HT1080 (cell line): Measurements from ENCODE around the gene PPP1R3D. TPM values are rescaled to one million over a fixed set of nuclear protein-coding genes. Genes with fewer than 3 reads are reported as not detected.
"Not testable (repeated sequence)": the region's sequence is repeated elsewhere in the genome, so short reads cannot be mapped to it uniquely, and the experiment has no call there.

Experiments
- DNase-seq: peaks from one replicate; pipeline ENCODE4 v3.0.0-alpha.2; 2015; ENCODE audit warnings: low read depth
- polyA plus RNA-seq, 2 experiments: library from polyadenylated mRNA; depleted of rRNA; stranded (reverse); fragments of >200 nt; gene quantifications; 2 replicates each; pipeline ENCODE4 v1.2.3, GENCODE V29; 2015
- total RNA-seq: library from RNA; depleted of rRNA; stranded (reverse); fragments of >200 nt; shearing (Covaris generic); gene quantifications from 2 replicates; pipeline ENCODE4 v1.2.3, GENCODE V29; 2014; rRNA removed

Gene PPP1R3D, protein sequence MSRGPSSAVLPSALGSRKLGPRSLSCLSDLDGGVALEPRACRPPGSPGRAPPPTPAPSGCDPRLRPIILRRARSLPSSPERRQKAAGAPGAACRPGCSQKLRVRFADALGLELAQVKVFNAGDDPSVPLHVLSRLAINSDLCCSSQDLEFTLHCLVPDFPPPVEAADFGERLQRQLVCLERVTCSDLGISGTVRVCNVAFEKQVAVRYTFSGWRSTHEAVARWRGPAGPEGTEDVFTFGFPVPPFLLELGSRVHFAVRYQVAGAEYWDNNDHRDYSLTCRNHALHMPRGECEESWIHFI
- total RNA-seq = 2.5 and 3.9 TPM in 2 replicates
- polyA plus RNA-seq (2015; cell fraction: cytosol; rRNA removed) = 2.6 and 3.5 TPM in 2 replicates
- polyA plus RNA-seq (2015; cell fraction: nucleus; rRNA removed) = 4.5 and 4.6 TPM in 2 replicates

DNA sequence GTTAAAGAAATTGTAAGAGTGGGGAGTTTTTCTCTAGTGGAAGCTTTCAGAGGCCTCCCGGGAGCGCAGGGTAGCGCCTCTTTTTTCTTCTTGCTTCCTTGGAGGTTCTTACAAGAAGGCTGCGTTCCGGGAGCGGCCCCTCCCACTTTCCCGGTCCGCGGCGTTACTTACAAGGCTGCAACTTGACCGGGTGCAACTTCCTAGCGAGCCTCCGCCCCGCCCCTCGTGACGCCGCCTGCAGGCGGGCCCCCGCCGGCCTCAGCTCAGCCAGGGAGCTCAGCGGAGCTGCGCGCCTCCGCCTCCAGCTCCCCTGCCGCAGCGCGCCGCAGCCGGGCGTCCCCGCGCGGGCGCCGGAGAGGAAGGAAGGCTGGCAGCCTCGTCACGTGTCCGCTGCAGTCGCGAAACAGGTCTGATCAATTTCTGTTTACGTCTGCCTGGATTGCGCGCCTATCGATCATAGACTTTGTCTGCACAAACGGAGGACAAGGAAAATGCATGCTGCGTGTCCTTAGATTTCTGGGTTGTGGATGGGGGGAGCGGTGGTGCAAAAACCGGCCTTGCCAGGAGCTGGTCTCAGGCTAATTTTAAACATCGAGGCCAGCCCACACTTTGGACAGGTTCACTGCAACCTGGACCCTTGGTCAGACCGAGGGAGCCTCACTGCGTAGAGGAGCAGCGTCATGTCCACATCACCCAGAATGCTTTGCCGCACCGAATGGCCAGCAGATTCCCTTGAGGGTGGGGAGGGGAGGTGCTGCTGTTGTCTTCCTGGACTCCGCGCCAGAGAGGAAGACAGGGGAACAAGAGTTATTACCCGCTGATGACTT lies at the start of gene PPP1R3D, which contains the start of gene FAM217B:
TSS of gene PPP1R3D (minus strand) at position 177 of the 827 bp plus-strand sequence. CDS start 374 bp downstream, outside the sequence.
TSS of gene FAM217B (plus strand) at position 261 of the 827 bp plus-strand sequence. CDS start 3,555 bp downstream, outside the sequence.
- peak; percentile 96 for DNase-seq

DNA sequence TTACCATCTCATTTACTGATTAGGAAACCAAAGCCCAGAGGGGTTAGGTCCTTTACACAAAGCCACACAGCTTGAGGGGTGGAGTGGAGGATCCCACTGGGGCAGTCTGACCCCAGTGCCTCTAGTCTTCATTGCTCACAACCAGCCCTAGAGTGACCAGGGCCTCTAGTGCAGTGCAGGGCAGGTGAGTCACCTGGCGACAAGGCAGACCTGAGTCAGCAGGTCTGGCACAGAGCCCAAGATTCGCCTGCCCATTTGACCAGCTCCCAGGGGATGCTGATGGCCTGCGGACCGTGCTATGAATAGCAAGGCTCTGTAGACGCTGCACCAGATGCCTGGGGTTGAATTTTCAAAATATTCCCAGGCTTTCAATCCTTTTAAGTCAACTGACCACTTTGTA lies 48.0 kb upstream of the PPP1R3D start:
- peak; percentile 52 for DNase-seq

DNA sequence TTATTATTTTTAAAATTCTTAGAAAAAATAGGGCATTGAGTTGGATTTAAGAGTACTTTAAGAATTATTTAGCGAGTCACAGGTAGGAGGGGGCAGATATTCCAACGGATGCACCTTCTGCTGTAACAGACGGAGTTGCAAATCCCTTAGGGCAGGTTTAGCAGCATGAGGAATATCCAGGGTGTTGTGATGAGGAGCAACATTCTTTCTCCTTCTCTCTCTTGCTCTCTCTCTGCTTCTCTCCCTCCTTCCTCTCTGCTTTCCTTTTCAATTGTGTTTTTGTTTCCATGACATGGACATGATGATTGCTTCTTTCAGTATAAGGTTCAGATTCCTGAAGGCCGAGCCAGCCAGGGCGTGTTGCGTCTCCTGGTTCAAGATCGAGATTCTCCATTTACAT lies 47.0 kb upstream of the PPP1R3D start:
- DNase-seq = no peak

DNA sequence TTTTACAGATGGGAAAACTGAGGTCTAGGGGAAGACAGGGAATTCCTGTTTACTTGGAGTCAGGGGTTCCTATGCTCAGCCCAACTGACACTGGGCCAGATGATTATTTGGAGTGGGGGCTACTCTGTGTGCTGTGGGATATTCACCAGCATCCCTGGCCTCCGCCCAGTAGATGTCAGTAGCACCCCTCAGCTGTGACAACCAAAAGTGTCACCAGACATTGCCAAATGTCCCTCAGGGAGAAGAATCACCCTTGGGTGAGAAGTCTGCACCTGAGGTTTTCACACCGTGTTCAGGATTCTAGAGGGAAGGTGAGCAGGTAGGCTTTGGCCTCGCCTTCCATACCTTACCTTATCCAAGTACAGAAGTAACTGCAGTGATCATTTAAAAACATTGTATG lies 45.8 kb upstream of the PPP1R3D start:
- no peak for DNase-seq

DNA sequence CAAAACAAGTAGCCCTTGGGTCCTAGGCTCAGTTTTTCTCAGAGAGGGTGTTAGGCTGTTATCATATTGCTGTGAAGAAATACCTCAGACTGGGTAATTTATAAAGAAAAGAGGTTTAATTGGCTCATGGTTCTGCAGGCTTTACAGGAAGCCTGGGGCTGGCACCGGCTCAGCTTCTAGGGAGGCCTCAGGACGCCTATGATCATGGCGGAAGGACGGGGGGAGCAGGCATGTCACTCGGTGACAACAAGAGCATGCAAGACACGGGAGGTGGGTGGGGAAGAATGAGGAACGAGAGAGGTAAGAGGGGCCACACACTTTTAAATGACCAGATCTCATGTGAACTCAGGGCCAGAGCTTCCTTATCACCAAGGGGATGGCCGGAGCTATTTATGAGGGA lies 45.1 kb upstream of the PPP1R3D start:
- DNase-seq = no peak

DNA sequence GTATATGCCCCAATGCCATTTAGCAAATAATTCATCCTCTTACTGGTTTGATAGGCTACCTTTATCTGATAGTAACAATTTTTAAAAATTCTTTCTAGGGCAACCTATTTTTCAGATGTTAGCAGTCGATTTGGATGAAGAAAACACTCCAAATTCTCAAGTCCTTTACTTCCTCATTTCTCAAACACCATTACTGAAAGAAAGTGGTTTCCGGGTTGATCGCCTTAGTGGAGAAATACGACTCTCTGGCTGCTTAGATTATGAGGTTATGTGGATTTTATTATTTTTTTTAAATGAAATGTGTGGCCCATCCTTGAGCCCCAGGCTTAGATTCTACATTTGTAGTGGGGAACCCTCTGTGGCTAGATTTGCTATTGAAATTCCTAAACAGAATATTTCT lies 44.4 kb upstream of the PPP1R3D start:
- DNase-seq = no peak

DNA sequence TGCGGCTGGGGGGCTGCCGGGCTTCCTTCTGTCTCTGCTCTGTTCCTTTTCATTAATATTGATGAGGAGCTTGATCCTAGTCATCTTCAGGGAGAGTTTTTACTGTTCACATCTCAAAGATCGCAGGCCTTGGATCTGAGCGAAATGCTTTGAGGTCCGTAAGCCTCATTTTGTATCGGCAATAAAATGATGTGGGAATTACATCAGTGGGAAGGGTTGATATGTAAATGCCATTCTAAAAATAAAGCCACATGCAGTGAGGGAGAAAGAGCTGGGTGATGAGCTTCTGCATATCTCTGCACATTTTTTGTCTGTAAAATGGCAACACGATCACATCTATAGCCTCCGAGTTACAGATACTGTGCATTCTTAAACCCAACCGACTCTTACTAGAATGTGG lies 43.0 kb upstream of the PPP1R3D start:
- DNase-seq = no peak

DNA sequence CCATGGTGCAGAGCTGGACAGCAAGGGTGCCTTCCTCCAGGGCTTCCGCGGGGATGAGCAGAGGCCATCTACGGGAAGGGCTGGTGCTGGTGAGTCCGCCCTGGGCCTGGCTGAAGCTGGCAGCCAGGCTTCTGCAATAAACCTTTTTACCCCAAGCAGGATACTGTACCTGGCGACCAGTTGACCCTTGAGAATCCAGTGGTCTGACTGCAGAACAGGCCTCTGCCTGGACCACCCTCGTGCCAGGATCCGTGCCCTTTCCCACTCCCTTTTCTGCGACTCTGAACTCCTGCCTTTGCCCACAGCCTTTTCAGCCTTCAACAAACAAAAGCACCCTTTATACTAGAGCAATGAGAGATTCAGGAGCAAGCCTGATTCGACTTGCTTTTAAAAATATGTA lies 37.0 kb upstream of the PPP1R3D start:
- DNase-seq = no peak

DNA sequence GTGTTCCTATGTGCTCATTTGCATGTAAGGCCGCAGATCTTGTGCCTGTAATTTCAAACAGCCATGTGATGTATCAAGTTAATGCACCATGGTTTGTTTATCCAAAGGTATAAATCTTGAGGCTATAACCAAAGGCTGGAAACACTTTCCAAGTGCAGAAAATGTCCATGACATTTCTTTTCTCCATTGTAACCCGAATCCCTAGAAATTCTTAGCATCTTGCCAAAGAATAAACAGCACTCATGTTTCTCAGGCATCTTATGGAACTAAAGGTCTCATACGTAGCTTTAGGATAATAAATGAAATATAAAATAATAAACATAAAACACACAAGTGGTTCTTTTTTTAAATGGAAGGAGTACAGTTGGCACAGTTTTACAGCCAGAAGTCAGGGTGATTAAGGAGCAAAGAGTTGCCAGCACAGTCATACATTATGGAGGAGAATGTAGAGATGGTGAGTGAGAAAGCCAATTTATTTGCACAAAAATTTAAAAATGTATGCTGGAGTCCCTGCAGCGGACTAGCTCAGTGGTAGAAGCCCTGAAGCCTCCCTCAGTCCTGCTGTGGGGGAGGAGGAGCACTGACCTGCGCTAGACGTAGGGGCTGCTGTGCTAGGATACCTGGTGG lies 36.2 kb upstream of the PPP1R3D start:
- DNase-seq = no peak

DNA sequence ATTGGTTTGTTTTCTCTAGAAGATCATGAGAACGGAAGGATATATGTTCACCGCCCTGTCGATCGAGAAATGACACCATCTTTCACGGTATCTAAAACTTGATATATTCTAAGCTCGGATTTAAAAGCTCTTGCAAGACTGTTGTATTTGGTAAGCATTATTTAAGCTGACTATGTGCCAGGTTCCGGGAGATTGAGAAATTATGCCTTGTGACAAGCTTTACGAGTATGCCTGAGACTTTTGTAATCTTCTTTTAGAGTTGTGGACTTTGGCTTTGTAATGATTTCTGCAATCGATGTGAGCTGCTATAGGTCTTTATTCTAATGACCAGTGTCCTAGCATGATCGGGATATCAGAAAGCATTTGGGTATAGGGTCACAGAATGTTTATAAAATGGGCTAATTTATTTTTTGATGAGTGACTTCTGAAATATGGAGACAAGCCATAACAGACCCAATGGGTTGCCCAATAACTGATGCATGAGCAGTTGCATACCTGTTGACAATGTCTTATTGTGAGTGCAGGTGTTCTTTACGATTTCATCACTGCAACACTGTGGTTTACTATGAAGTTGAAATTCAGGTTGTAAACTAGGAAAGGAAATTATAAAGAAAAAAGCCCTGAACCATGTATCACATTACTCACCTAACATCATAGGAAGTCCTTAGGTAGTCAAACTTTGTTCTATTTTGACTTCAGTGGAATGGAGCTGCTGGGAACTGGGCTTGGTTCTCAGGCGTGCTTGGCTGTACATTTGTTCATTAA lies 32.1 kb upstream of the PPP1R3D start:
- no peak for DNase-seq

DNA sequence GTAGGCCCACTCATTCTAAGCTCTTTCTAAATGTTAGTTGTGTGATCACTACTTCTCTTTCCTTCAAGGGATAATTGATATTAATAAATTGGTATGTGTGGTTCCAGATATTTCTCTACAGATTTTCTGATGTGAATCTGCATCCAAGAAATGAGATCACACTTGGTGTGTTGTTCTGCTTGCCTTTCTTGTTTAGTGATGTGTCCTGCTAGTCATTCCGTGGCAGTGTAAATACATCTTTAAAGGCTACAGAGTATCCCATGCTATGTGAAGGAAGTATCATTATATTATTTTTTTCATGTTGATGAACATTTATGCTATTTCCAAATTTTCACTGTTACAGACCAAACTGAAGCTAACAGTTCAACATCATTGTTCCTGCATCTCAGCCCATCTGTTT lies 31.3 kb upstream of the PPP1R3D start:
- no peak for DNase-seq

DNA sequence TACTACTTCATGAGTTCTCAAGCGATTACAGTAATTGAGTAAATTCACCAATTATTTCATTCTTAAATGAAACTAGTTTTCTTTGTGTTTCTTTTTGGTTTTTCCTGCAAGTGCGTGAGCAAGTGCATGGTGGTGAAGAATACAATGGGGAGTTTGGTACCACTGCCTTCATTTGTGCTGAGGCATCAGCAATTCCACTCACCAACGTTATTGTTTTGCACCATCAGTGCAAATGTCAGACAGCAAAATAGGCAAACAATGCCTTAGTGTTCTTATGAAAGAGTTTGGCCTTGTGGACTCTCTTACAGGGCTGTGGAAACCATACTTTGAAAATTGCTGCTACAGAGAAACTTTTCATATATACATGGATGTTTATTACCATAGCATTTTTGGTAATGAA lies 26.3 kb upstream of the PPP1R3D start:
- no peak for DNase-seq

DNA sequence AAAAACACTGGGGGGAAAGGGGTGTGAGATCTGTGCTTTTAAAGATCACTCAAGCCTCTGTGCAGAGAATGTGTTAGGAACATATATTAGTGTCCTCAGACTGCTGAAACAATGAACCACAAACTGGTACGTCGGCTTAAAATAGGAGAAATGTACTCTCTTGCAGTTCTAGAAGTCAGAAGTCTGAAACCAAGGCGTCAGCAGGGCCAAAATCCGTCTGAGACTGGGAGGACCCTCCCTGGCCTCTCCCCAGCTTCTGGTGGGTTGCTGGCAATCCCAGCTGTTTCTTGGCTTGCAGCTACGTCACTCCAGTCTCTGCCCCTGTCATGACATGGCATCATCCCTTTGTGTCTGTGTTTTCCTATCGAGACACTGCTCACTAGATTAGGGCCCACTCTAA lies 22.1 kb upstream of the PPP1R3D start:
- DNase-seq = no peak

DNA sequence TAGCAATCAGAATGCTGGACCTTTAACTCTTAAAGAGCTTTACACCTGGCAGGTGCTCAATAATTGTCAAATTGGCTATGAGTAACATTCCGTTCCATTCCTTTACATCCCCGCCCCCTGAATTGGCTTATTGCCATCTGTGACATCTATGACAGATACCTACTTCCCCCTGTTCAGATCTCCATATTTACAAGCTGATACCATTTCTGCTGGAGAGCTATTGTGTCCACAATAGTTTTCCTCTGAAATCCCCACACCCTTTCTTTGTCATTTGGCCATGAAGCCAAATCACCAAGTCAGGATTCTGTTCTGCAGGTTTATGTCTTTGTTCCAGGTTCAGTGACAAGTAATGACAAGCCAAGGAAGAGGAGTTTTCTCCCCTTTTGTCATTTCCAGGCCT lies 21.3 kb upstream of the PPP1R3D start:
- DNase-seq = no peak

DNA sequence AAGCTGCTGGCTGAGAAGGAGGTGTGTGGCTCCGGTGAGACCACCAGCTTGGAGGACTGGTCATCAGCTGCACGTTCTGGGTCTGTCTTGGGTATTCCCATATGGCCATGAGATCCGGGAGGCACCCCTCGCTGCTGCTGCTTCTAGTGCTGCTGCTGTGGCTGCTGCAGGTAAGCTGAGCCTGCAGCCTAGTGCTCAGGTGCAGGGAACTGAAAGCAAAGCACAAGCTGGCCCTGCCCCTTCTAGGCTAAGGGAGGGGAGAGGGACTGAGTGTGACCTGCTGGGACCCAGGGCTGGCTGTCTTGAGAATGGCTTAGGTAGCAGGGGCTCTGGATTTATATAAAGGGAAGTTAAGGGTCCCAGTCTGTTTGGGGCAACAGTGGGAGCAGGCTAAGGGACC lies 18.5 kb upstream of the PPP1R3D start:
- no peak for DNase-seq

DNA sequence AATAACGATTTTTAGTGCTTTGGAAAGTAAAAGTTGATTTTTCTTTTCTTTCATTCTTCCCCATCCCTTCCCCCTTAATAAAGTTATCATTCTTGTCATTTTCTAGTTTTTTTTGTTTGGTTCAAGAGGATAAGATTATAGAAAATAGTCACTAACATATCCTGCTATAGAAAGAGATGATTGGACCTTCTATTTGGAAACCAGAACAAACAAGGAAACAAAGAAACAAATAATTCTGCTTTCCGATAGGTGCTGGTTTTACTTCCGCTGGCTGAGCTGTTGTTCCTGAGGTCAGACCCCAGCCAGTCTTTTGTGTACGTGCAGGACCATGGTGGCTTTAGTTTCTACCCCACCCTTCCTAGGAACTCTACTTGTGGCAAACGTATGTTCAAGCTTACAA lies 18.0 kb upstream of the PPP1R3D start, which contains the start of gene CDH26:
TSS of gene CDH26 (plus strand) at position 301 of the 400 bp plus-strand sequence. CDS start 304 bp downstream, outside the sequence.
- no peak for DNase-seq

DNA sequence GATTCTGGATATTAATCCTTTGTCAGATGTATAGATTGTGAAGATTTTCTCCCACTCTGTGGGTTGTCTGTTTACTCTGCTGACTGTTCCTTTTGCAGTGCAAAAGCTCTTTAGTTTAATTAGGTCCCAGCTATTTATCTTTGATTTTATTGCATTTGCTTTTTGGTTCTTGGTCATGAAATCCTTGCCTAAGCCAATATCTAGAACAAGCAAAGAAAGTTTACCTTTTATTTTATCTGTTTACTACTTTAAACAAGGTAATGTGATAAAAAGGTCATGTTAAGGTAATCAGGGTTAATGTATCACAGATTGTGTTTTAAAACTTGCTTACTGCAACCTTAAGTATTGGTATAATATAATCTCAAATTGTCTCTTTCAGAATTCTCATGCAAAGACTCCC lies 17.5 kb upstream of the PPP1R3D start:
- DNase-seq = not testable (repeated sequence)

DNA sequence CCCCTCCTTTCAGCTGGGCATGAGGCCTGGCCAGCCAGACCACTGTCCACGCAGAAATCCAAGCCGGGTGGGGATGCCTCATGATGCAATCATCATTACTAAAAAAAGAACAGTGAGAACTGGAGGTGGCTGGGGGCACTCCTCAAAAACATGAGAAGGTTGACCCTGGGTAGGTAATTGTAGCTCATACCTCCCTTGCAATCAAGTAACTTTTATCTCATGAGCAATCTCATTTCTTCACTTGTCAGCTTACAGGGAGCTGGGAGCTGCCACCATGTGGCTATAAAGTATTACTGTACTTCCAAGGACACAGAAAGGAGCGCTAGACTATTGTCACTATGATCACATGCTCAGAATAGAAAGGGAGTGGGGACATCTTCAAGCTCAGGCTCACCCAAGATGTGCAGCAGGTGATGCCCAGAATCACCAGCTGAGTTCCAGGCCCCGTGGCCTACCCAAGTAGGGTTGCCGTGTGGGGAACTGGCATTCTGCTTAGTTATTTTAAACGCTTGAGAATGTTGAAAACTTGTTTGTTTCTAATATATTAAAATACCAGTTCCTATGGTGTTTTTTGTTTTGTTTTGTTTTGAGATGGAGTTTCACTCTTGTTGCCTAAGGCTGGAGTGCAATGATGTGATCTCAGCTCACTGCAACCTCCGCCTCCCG lies 15.2 kb upstream of the PPP1R3D start:
- no peak for DNase-seq

DNA sequence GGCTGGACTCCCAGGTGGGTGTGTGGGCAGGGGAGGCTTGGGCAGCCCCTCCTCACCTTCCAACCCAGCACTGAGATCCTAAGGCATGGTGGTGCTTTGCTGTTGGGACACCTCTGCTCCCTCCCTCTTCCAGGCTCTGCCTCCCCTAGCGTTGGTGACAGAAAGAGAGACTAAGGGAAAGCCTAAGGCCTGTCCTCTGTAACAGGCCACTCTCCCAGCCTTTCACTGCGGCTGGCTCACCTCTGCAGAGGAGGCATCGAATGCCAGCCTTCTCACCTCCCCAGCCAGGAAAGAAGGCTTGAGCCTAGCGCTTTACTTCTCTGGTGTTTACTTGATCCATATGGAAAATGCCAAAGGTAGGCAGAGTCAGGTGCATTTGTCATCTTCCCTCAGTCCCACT lies 14.6 kb upstream of the PPP1R3D start:
- DNase-seq = no peak

DNA sequence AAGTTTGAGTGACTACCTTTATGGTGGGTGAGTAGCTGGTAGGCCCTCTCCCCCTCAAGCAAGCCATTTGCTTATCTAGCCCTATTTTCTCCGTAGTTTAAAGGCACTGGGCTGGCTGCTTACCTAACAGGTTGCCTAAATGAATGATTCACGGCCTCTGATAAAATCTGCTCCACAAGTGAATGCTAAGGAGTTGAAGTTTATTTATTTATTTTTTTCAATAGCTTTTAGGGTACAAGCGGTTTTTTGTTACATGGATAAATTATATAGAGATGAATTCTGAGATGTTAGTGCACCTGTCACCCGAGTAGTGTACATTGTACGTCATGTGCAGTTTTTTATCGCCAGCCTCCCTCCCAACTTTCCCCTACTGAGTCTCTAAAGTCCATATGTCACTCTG lies 9.8 kb upstream of the PPP1R3D start:
- DNase-seq = no peak
